Regular cardiac myocyte (primary cell): Measurements from ENCODE around the gene POLD1. TPM values are rescaled to one million over a fixed set of nuclear protein-coding genes. Genes with fewer than 3 reads are reported as not detected.

Experiments used
- total RNA-seq: library from RNA; depleted of rRNA; stranded (reverse); fragments of >200 nt; gene quantifications from 2 replicates; pipeline ENCODE4 v1.2.3, GENCODE V29; 2014

POLD1 gene
- 17.2 and 52.9 TPM in 2 replicates for total RNA-seq

DNA sequence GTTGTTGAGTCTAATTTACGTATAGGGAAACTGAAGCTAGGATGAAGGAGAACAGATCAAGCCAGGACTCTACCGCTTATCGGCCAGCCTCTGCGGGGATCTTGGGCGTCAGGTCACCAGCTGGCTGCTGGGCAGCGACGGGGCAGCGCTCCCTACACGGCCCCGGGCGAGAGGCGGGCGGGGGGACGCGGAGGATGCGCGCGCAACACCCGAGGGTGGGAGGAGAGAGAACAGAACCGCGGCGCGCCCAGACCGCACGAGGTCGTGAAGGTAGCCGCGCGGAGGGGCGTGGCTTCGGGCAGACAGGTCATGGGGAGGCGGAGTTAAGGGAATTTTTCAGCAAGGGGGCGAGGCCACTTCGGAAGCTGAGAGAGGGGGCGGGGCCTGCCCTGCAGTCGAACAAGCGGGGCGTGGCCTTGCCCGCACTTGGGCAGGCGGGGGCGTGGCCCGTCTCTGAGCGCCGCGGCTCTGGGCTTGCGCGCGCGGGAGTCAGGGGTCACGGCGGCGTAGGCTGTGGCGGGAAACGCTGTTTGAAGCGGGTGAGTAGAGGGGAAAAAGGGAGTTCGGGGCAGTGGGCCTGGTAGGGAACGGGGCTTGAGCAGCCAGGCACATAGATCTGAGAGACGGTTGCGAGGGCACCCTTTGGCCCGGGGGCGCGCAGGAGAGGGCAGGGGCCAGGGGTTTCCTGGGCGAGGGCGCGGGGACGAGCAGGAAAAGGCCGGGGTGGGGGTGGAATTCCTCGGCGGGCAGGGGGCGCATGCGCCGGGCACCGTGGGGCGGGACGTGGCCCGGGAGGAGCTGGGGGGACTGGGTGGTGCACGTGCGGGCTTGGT lies at the start of gene POLD1:
TSS of gene POLD1 (plus strand) at position 496 of the 833 bp plus-strand sequence. CDS start 14,505 bp downstream, outside the sequence.

DNA sequence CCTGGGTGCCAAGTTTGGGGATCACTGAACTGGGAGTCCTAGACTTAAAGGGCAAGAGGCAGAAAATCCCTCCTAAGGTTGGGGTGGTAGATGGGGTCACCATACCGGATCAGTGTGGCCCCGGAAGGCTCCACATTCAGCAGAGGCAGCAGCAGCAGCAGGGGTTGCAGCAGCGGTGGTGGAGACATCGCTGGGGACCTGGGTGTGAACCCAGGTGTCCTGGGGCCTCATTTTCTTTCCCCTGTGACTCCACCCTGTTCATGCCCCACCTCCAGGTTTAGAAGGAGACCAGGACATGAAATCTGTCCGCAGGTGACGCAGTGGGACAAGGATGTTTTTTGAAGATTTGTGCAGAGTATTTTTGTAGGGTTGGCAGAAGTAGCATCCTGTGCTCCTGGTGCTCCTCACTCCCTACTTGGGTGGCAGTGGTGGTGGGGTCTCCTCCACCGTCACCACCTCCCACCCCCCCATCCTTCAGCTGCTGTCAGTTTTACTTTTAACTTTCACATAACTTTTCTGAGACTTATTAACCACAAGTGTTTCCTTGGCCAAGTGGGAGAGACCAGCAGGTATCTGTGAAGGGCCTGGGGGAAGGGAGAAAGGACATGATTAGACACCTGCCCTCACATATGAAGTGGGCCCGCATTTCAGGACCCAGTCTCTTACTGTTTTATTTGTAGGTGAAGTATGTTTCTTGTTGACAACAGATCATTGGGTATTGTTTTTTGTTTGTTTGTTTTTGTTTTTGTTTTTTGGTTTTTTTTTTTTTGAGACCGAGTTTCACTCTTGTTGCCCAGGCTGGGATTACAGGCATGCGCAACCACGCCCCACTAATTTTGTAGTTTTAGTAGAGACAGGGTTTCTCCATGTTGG lies 18.5 kb upstream of the POLD1 start, which contains the start of gene NAPSA:
TSS of gene NAPSA (minus strand) at position 206 of the 873 bp plus-strand sequence. CDS start at position 188, 18 bp downstream.

DNA sequence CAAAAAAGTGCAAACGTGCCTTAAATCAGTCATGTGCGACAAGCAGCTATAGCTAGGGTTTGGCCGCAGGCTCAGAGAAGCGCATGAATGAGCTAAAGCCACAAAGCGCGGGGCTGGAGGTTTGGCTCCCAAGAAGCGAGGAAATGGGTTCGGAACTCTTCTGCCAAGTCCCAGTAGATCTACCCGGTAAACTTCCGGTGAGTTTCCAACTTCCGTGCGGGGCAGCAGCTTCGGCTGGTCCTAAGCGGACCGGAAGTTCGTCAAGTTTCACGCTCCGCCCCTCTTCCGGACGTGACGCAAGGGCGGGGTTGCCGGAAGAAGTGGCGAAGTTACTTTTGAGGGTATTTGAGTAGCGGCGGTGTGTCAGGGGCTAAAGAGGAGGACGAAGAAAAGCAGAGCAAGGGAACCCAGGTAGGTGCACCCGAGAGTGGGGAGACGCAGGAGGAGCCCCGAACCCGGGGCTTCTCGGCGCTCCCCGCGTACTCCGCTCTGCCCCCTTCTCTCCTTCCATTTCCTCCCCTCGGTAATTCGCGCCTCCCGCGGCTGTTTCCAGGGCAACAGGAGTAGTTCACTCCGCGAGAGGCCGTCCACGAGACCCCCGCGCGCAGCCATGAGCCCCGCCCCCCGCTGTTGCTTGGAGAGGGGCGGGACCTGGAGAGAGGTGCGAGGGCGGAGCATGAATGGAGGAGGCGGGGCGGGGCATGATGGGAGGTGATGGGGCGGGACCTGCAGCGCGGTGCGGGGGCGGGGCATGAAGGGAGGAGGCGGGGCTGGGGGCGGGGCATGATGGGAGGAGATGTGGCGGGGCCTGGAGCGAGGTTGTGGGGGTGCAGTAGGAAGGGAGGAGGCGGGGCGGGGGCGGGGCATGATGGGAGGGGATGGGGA lies 7.7 kb upstream of the POLD1 start, which contains the start of gene NR1H2:
TSS of gene NR1H2 (plus strand) at position 292 of the 885 bp plus-strand sequence. CDS start 1,149 bp downstream, outside the sequence.

DNA sequence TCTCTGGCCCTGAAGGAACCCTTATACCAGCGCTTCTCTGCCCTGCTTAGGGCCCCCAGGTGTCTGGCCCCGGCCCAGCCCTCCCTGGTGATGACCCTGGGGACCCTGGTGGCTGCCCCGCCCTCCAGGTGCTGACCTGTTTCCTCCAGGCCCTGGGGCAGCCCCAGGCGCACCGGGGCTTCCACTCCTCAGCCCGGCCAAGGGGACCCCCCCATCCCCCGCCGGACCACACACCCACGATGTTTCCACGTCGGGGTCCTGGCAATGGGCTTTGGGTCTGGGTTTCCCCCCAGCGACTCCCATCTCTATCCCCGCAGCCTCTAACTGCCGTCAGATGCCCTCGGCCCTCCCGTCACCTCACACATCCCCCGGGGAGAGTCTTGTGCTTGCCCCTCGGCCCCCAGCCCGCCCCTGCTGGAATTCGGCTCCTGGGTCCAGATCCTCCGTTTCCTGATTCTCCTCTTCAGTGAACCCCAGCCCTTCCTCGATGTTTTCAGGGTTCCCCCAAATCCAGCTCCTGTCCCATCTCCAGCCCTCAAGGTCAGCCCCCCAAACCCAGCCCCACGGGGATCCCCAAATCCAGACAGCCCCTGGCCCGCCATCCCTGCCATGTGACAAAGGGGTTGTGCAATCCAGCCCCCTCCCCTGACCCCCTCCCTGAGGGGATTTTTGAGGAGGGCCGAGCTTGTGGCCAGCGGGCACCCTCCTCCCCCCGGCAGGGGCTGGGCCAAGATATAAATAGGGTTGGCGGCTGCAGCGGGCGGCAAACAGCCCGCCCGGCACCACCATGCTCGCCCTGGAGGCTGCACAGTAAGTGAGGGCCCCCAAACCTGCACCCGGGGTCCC lies 34.3 kb downstream of the POLD1 start, which contains the start of gene SPIB:
TSS of gene SPIB (plus strand) at position 763 of the 846 bp plus-strand sequence. CDS start at position 788, 25 bp downstream.

DNA sequence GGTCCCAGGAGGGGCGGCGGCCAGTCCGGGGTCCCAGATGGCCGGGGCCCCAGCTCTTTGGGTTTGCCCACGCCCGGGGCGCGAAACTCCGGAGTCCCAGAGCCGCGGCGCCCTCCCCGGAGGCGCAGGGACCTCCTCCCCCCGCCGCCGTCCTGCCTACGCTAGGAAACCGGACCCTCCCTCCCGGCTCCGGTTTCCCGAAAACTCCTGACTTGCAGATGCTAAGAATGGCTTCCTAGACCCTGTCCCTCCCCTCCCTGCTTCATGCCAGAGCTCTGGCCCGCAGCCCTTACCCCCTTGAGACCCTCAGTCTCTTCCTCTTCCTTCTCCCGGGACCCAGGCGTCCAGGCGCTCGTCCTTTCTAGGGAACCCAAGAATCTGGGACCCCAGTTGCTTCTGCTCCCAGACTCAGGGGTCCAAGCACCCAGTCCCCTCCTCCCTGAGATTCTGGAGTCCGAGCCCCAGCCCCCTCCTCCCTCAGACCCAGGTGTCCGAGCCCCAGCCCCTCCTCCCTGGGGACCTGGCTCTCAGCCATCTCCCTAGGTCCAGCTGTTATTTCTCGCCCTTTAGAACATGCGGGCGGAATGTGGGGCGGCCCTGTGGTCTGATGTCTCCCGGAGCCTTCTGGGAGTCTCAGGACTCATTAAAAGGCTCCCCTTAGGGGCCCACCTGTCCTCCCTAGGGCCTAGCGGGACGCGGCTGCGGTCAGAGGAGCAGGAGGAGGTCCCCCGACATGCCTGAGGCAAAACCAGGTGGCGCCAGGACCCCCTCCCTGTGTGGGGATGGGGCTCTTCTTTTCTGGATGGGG lies 48.3 kb downstream of the POLD1 start, which contains the start of gene MYBPC2:
TSS of gene MYBPC2 (plus strand) at position 672 of the 808 bp plus-strand sequence. CDS start at position 734, 62 bp downstream.

Other genes with a start within 250 kb of the POLD1 start
- not detected in 2 replicates for gene IZUMO2, start 221.1 kb upstream of the POLD1 start, total RNA-seq
- gene MYH14, start 180.7 kb upstream of the POLD1 start, total RNA-seq: under 0.01 TPM in 1 of 2 replicates, not detected in the other
- gene KCNC3, start 55.0 kb upstream of the POLD1 start, total RNA-seq: under 0.01 and 0.28 TPM in 2 replicates
- gene NAPSA, start 18.7 kb upstream of the POLD1 start, total RNA-seq: 0.19 and 0.28 TPM in 2 replicates
- 77.8 and 121 TPM in 2 replicates for gene NR1H2, start 7.9 kb upstream of the POLD1 start, total RNA-seq
- gene SPIB, start 34.6 kb downstream of the POLD1 start, total RNA-seq: not detected in 2 replicates
- gene MYBPC2, start 48.5 kb downstream of the POLD1 start, total RNA-seq: not detected in 2 replicates
- 33.9 and 38.9 TPM in 2 replicates for gene EMC10, start 92.2 kb downstream of the POLD1 start, total RNA-seq
- gene GARIN5A, start 92.5 kb downstream of the POLD1 start, total RNA-seq: 0.28 TPM in 1 of 2 replicates, not detected in the other
- gene JOSD2, start 126.8 kb downstream of the POLD1 start, total RNA-seq: 16.6 and 37.2 TPM in 2 replicates
- not detected in 2 replicates for gene ASPDH, start 129.6 kb downstream of the POLD1 start, total RNA-seq
- gene LRRC4B, start 184.1 kb downstream of the POLD1 start, total RNA-seq: 0.38 and 0.85 TPM in 2 replicates